Common myeloid progenitor, CD34-positive (primary cell): ENCODE results near the gene IST1.

ENCODE experiments used
- CTCF ChIA-PET: fragments of 350-600 bp; sonication (Branson Sonifier 250); formaldehyde crosslinking; loops from one replicate; lab custom pipeline; 2021; ENCODE audit warnings: antibody characterized with exemption; lab: Charles Lee
- POLR2A ChIA-PET: fragments of 350-600 bp; sonication (Branson Sonifier 250); formaldehyde crosslinking; loops from one replicate; lab custom pipeline; 2021; ENCODE audit warnings: antibody characterized with exemption; lab: Charles Lee
- DNase-seq, 3 donors: peaks; one replicate each; pipeline versions ENCODE4 v3.0.0 to v3.0.0-alpha.2; 2013
- H3K27ac ChIP-seq, 2 experiments: 1 replicate in 1 of 2; 2 replicates in 1 of 2; pipeline ENCODE4 v1.7.0; 2013; ENCODE audit warnings: inconsistent platforms in 2 of 2, low read length in 2 of 2, mild to moderate bottlenecking in 2 of 2, low read depth in 1 of 2, moderate library complexity in 1 of 2; ENCODE audit not compliant: severe bottlenecking in 2 of 2, insufficient read depth in 1 of 2, poor library complexity in 1 of 2
- H3K27me3 ChIP-seq, 5 experiments: replicated peaks in 2 of 5; 1 replicate in 3 of 5; 2 replicates in 2 of 5; pipeline versions ENCODE4 v1.6.1 to v1.7.0; 2013; ENCODE audit warnings: low read length in 4 of 5, mild to moderate bottlenecking in 2 of 5, moderate library complexity in 2 of 5, inconsistent platforms in 1 of 5; ENCODE audit not compliant: insufficient read depth in 5 of 5, control insufficient read depth in 4 of 5
- H3K36me3 ChIP-seq, 4 experiments: 1 replicate in 2 of 4; 2 replicates in 2 of 4; pipeline versions ENCODE4 v1.6.1 to v1.7.0; 2013; ENCODE audit warnings: low read length in 3 of 4, control low read depth in 1 of 4, mild to moderate bottlenecking in 1 of 4; ENCODE audit not compliant: control insufficient read depth in 4 of 4, insufficient read depth in 4 of 4
- H3K4me1 ChIP-seq, 4 experiments: 1 replicate in 3 of 4; 2 replicates in 1 of 4; pipeline versions ENCODE4 v1.6.1 to v1.7.1; 2013; ENCODE audit warnings: low read length in 3 of 4, mild to moderate bottlenecking in 3 of 4, control low read depth in 1 of 4, inconsistent platforms in 1 of 4, moderate library complexity in 1 of 4; ENCODE audit not compliant: control insufficient read depth in 4 of 4, insufficient read depth in 4 of 4; ENCODE audit errors: control extremely low read depth in 1 of 4
- H3K4me3 ChIP-seq, 7 experiments: 1 replicate in 4 of 7; 2 replicates in 3 of 7; pipeline versions ENCODE4 v1.5.1 to v1.7.0; 2013; ENCODE audit warnings: mild to moderate bottlenecking in 7 of 7, low read length in 6 of 7, moderate library complexity in 6 of 7, inconsistent platforms in 2 of 7, low read depth in 2 of 7, control low read depth in 1 of 7; ENCODE audit not compliant: insufficient read depth in 4 of 7, control insufficient read depth in 1 of 7; ENCODE audit errors: extremely low read depth in 1 of 7
- H3K9me3 ChIP-seq, 5 experiments: 1 replicate in 4 of 5; 2 replicates in 1 of 5; pipeline versions ENCODE4 v1.6.1 to v1.7.1; 2013; ENCODE audit warnings: low read length in 4 of 5, mild to moderate bottlenecking in 2 of 5, inconsistent platforms in 1 of 5, low read depth in 1 of 5, moderate library complexity in 1 of 5; ENCODE audit not compliant: control insufficient read depth in 4 of 5, insufficient read depth in 2 of 5; ENCODE audit errors: control extremely low read depth in 1 of 5
- WGBS: methylation state at CpG from one replicate; pipeline ENCODE4 v1.1.5; 2013; ENCODE audit not compliant: insufficient coverage; 5-methylcytosine and 5-hydroxymethylcytosine counted together

Gene IST1

GRCh38 chr16:71931001-71931400 is 35.7 kb downstream of the IST1 start:
- Histone ChIP-seq H3K27me3 (no peaks in the 10 kb centered on the region), H3K36me3 (peaks cover 11 to 72% (median 45%) of the 10 kb centered on the region in 4 experiments), H3K4me3 (no peak overlapping the region), H3K27ac (no peak overlapping the region), H3K9me3 (no peaks in the 10 kb centered on the region), H3K4me1 (peaks cover 0 to 5% (median 0%) of the 10 kb centered on the region in 4 experiments)
- WGBS = no CpG with 5 or more reads among the region's 2 CpGs
- ChIA-PET POLR2A (interaction anchor here (0.6 kb wide), 1 partner anchor 14 kb away, joined by 3 read pairs; no protein-coding TSS in a partner anchor), CTCF (interaction anchor here (0.6 to 0.7 kb wide), 2 partner anchors 10 to 48 kb away, joined by 3 read pairs; no protein-coding TSS in a partner anchor)
- no peak for DNase-seq

- Histone ChIP-seq H3K4me1 (peaks cover 0 to 5% (median 0%) of the 10 kb centered on the region in 4 experiments), H3K36me3 (peaks cover 11 to 70% (median 44%) of the 10 kb centered on the region in 4 experiments), H3K27ac (no peak overlapping the region), H3K9me3 (no peaks in the 10 kb centered on the region), H3K27me3 (no peaks in the 10 kb centered on the region), H3K4me3 (no peak overlapping the region)
- POLR2A ChIA-PET = interaction anchor here (0.6 kb wide), 1 partner anchor 13 kb away, joined by 3 read pairs; no protein-coding TSS in a partner anchor
- WGBS = 90% methylated on average over 4 of the region's 6 CpGs
- CTCF ChIA-PET = interaction anchor here (0.8 to 1.0 kb wide), 2 partner anchors 25 to 30 kb away, joined by 3 to 4 read pairs; no protein-coding TSS in a partner anchor
- DNase-seq = no peak
Measured at GRCh38 chr16:71931599-71931998, 36.3 kb downstream of the IST1 start.

- no peaks in the 10 kb centered on the region for H3K27me3 ChIP-seq
Measured at GRCh38 chr16:71933017-71933416, 37.7 kb downstream of the IST1 start.

GRCh38 chr16:71933913-71934695 is 38.8 kb downstream of the IST1 start:
- DNase-seq = no peak
- no peak overlapping the region for H3K27ac ChIP-seq
- H3K4me3 ChIP-seq = no peak overlapping the region
- ChIA-PET CTCF (interaction anchor here (1.0 to 1.6 kb wide), 4 partner anchors 9 to 166 kb away, joined by 3 read pairs; no protein-coding TSS in a partner anchor), POLR2A (no interaction called here)
- peaks cover 3 to 45% (median 29%) of the 10 kb centered on the region in 4 experiments for H3K36me3 ChIP-seq
- 89% methylated on average over 10 of the region's 11 CpGs for WGBS
- H3K27me3 ChIP-seq = no peaks in the 10 kb centered on the region
- peaks cover 0 to 9% (median 0%) of the 10 kb centered on the region in 5 experiments for H3K9me3 ChIP-seq
- no peaks in the 10 kb centered on the region for H3K4me1 ChIP-seq

More at GRCh38 chr16:71933017-71933416, 37.7 kb downstream of the IST1 start:
- CTCF ChIA-PET = interaction anchor here (0.7 kb wide), 1 partner anchor 9 kb away, joined by 3 read pairs; no protein-coding TSS in a partner anchor
- DNase-seq = no peak
- POLR2A ChIA-PET = no interaction called here
- H3K9me3 ChIP-seq = no peaks in the 10 kb centered on the region
- H3K4me1 ChIP-seq = no peaks in the 10 kb centered on the region
- peak overlapping the region in 1 of 2 experiments; percentile 28 for H3K27ac ChIP-seq
- 100% methylated on average over 1 of the region's 1 CpG for WGBS
- H3K4me3 ChIP-seq = no peak overlapping the region
- H3K36me3 ChIP-seq = peaks cover 9 to 56% (median 39%) of the 10 kb centered on the region in 4 experiments

- POLR2A ChIA-PET = no interaction called here
- Histone ChIP-seq H3K9me3 (peaks cover 0 to 9% (median 0%) of the 10 kb centered on the region in 5 experiments), H3K4me1 (no peaks in the 10 kb centered on the region), H3K27me3 (no peaks in the 10 kb centered on the region), H3K27ac (no peak overlapping the region), H3K4me3 (no peak overlapping the region), H3K36me3 (peaks cover 2 to 20% (median 13%) of the 10 kb centered on the region in 4 experiments)
- no peak for DNase-seq
- CTCF ChIA-PET = interaction anchor here (1.0 kb wide), 1 partner anchor 35 kb away, joined by 3 read pairs; no protein-coding TSS in a partner anchor
- 89% methylated on average over 10 of the region's 10 CpGs for WGBS
Measured at GRCh38 chr16:71937868-71938510, 42.7 kb downstream of the IST1 start.

GRCh38 chr16:71943887-71944286 is 48.6 kb downstream of the IST1 start:
- no peaks in the 10 kb centered on the region for H3K27me3 ChIP-seq

More at GRCh38 chr16:71943887-71944286, 48.6 kb downstream of the IST1 start:
- ChIA-PET POLR2A (interaction anchor here (0.6 kb wide), 1 partner anchor 284 kb away, joined by 3 read pairs; no protein-coding TSS in a partner anchor), CTCF (interaction anchor here (0.9 to 1.4 kb wide), 2 partner anchors 11 to 39 kb away, joined by 3 read pairs; no protein-coding TSS in a partner anchor)
- peak overlapping the region in 1 of 7 experiments; percentile 13 for H3K4me3 ChIP-seq
- WGBS = 0% methylated on average over 1 of the region's 2 CpGs
- no peaks in the 10 kb centered on the region for H3K36me3 ChIP-seq
- DNase-seq = peak in 1 of 3 donors; percentile 27
- H3K4me1 ChIP-seq = peaks cover 6 to 13% (median 10%) of the 10 kb centered on the region in 4 experiments
- peaks cover 0 to 2% (median 0%) of the 10 kb centered on the region in 5 experiments for H3K9me3 ChIP-seq
- H3K27ac ChIP-seq = no peak overlapping the region
